NB4 (cell line): ENCODE results near the gene CADM2.

Experiments used
- DNase-seq: peaks from one replicate; pipeline ENCODE4 v3.0.0; 2010; ENCODE audit warnings: low read depth
- H3K4me3 ChIP-seq: one replicate; pipeline ENCODE4 v1.5.1; 2011; ENCODE audit warnings: mild to moderate bottlenecking, low read depth, low read length, moderate library complexity
- MYC ChIP-seq: IDR thresholded peaks from 2 replicates; pipeline ENCODE4 v1.6.1; 2011; ENCODE audit warnings: low read depth, low read length
- POLR2A ChIP-seq: IDR thresholded peaks from 2 replicates; pipeline ENCODE4 v1.6.1; 2011; ENCODE audit warnings: mild to moderate bottlenecking; ENCODE audit not compliant: insufficient read length; ENCODE audit errors: extremely low read depth
- TF ChIP-seq, protein P1 (sequence below): IDR thresholded peaks from 2 replicates; pipeline ENCODE4 v1.6.1; 2011; ENCODE audit warnings: low read depth, low read length
- TF ChIP-seq, protein P2 (sequence below): IDR thresholded peaks from one replicate; pipeline ENCODE4 v1.5.1; 2012; ENCODE audit warnings: low read depth, low read length

Gene CADM2

DNA sequence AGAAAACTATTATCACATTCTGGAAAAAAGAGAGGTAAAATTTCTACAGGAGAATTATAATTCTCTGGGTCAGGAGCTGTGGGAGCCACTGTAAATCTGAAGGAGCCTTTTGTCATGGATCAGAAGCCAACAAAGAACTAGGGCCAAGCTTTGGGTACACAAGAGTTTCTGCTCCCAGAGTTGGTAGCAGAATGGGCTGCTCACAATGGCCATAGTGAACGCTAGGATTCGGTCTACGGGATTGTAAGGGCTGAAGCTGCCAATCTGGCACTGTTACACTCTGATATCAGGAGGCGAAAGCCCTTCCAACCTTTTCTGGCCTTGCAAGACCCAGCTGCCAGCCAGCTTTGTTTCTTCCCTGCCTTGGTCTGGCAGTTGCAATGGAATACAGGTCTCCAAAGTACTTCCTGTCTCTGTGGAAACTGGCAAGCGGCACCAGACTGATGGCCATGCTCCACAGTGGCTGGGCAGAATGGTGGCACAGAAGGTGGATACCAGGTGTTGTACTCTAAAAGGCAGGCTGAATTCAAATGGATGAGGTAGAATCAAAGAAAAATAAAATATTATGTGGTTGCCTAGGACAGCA, 831.7 kb downstream of the CADM2 start:
- TF ChIP-seq, protein P1, sequence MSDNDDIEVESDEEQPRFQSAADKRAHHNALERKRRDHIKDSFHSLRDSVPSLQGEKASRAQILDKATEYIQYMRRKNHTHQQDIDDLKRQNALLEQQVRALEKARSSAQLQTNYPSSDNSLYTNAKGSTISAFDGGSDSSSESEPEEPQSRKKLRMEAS: no peak
- TF ChIP-seq, protein P2, sequence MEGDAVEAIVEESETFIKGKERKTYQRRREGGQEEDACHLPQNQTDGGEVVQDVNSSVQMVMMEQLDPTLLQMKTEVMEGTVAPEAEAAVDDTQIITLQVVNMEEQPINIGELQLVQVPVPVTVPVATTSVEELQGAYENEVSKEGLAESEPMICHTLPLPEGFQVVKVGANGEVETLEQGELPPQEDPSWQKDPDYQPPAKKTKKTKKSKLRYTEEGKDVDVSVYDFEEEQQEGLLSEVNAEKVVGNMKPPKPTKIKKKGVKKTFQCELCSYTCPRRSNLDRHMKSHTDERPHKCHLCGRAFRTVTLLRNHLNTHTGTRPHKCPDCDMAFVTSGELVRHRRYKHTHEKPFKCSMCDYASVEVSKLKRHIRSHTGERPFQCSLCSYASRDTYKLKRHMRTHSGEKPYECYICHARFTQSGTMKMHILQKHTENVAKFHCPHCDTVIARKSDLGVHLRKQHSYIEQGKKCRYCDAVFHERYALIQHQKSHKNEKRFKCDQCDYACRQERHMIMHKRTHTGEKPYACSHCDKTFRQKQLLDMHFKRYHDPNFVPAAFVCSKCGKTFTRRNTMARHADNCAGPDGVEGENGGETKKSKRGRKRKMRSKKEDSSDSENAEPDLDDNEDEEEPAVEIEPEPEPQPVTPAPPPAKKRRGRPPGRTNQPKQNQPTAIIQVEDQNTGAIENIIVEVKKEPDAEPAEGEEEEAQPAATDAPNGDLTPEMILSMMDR: no peak
- DNase-seq: no peak
- no peak overlapping the region for H3K4me3 ChIP-seq

DNA sequence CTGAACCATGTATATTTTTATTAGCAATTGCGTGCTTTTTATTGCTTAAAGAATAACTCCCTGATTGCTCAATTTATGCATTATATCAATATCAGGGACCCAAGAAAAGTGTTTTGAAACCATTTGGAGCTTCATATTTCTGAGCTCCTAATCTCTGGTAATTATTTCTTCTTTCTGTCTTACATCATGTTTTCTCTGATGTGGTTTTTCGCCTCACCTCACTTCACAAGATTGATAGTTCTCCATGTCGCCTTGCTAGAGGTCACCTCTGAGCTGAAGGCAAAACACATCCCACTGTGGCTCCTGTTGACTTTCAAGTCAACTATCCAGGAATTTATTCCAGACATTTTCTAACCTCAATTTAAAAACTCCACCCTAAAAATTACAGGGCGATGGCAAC, 837.4 kb downstream of the CADM2 start:
- TF ChIP-seq, protein P1: no peak
- TF ChIP-seq POLR2A: no peak
- TF ChIP-seq MYC: no peak
- TF ChIP-seq, protein P2: no peak
- H3K4me3 ChIP-seq: no peak overlapping the region
- DNase-seq: no peak

DNA sequence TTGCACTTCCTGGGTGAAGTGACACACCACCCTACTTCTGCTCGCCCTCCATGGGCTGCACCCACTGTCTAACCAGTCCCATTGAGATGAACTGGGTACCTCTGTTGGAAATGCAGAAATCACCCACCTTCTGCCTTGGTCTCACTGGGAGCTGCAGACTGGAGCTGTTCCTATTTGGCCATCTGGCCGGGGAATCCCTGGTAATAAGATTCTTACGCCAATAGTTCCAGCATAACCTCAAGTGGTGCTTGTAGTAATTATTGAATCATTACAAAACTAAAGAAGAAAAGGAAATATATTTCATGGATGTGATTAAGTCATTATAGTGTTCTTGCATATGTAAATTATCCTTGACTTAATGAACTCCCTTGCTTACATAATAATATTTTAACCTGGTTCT, 841.9 kb downstream of the CADM2 start:
- no peak for TF ChIP-seq POLR2A
- TF ChIP-seq, protein P1: no peak
- TF ChIP-seq MYC: no peak
- H3K4me3 ChIP-seq: no peak overlapping the region
- DNase-seq: no peak

DNA sequence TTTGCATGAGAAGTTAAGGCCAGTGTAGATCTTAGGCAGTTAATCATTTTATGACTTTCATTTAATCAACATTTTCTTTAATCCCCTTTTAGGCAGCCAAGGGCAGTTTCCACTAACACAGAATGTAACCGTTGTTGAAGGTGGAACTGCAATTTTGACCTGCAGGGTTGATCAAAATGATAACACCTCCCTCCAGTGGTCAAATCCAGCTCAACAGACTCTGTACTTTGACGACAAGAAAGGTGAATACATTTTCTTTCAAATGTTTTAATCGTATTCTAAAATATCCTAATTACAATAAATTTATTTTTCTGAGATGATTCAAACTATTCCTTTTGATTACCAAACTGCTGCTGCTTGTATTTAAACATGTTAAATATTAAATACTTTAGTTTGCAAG, 843.2 kb downstream of the CADM2 start:
- no peak overlapping the region for H3K4me3 ChIP-seq
- TF ChIP-seq, protein P2: no peak
- no peak for TF ChIP-seq POLR2A
- TF ChIP-seq, protein P1: no peak
- no peak for TF ChIP-seq MYC
- DNase-seq: peak; percentile 10

DNA sequence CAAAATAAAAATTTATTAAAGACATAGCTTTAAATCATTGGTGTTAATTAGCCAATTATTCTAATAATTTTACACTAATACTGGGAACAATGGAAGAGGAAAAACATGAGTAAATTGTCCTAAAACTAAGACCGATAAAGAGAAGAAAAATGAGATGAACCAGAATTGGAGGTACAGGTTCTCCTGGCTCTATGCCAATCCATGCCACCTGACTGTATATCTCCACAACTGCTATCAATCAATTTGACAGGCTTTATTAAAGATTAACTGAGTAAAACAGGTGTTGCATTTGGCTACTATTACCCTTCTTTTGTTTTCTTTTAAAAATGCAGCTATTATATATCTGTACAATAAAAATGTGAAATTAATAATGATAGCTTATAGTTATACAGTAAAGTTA, 850.0 kb downstream of the CADM2 start:
- DNase-seq: no peak
- no peak overlapping the region for H3K4me3 ChIP-seq
- TF ChIP-seq POLR2A (no peak), MYC (no peak)
- TF ChIP-seq, protein P2: no peak
- TF ChIP-seq, protein P1: no peak

DNA sequence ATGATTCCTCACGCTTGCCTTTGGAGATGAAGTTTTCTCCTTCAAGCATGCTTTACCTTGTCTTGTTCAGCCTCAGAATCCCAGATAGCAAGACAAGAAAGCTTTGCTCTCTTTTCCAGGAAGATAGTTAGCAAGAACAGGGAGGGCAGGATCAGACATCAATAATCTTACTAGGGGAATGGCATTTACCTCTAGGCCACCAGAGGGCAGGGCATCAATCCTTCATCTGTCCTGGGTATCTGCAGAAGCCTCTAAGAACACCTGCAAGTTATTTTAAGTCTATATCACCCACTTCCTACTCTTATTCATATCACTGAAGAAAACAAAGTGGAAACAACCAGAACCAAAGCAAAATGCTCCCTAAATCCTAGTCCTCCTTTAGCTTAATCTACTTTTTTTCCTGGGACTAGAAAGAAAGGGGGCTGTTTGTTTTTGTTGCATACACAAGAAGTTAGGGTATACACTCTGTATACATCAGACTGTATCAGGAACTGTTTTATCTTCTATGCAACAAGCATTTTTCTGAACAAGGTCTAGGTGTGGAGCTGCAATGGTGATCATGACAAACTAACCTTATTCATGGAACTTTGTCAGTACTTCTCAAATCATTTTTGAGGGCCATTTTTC, 862.5 kb downstream of the CADM2 start:
- DNase-seq: peak; percentile 34
- H3K4me3 ChIP-seq: no peak overlapping the region
- TF ChIP-seq, protein P2: peak; percentile 60
- no peak for TF ChIP-seq POLR2A
